SK-N-SH (cell line): ENCODE measurements around the gene PUM1.

ENCODE experiments used
- EP300 ChIP-seq, 2 experiments: IDR thresholded peaks; 2 replicates each; pipeline versions ENCODE4 v1.4.0 to v1.6.1; 2012; ENCODE audit warnings: borderline replicate concordance in 1 of 2, low read depth in 1 of 2, low read length in 1 of 2
- EZH2phosphoT487 ChIP-seq: fragments of 200-600 bp; sonication (generic); IDR thresholded peaks from 2 replicates; pipeline ENCODE4 v1.6.1; 2017; ENCODE audit warnings: low read depth, mixed run types, mild to moderate bottlenecking, antibody characterized with exemption, moderate library complexity, borderline replicate concordance
- MEF2A ChIP-seq: IDR thresholded peaks from 2 replicates; pipeline ENCODE4 v1.4.0; 2012; ENCODE audit warnings: low read depth, borderline replicate concordance
- POLR2AphosphoS5 ChIP-seq: IDR thresholded peaks from 2 replicates; pipeline ENCODE4 v1.6.1; 2012; ENCODE audit warnings: low read depth, low read length
- RCOR1 ChIP-seq: fragments of 150-350 bp; IDR thresholded peaks from 2 replicates; pipeline ENCODE4 v1.6.1; 2017; ENCODE audit warnings: antibody characterized with exemption, low read length
- RFX5 ChIP-seq: IDR thresholded peaks from 2 replicates; pipeline ENCODE4 v1.6.1; 2012; ENCODE audit warnings: mild to moderate bottlenecking, improper control_type of control experiment, low read length
- SIN3A ChIP-seq: IDR thresholded peaks from 2 replicates; pipeline ENCODE4 v1.6.1; 2012; ENCODE audit warnings: low read depth, mild to moderate bottlenecking, low read length, moderate library complexity, borderline replicate concordance
- TAF1 ChIP-seq: IDR thresholded peaks from 2 replicates; pipeline ENCODE4 v1.6.1; 2012; ENCODE audit warnings: low read depth, mild to moderate bottlenecking, low read length, moderate library complexity, borderline replicate concordance
- YY1 ChIP-seq: IDR thresholded peaks from 2 replicates; pipeline ENCODE4 v1.4.0; 2012; ENCODE audit warnings: low read depth, mild to moderate bottlenecking
- TF ChIP-seq, protein P1 (sequence below): fragments of 200-600 bp; sonication (generic); IDR thresholded peaks from 2 replicates; pipeline ENCODE4 v1.6.1; 2017; ENCODE audit warnings: antibody characterized with exemption, mild to moderate bottlenecking, moderate library complexity
- TF ChIP-seq, protein P2 (sequence below): IDR thresholded peaks from 2 replicates; pipeline ENCODE4 v1.4.0; 2012; ENCODE audit warnings: low read depth
- TF ChIP-seq, protein P3 (sequence below): IDR thresholded peaks from 2 replicates; pipeline ENCODE4 v1.4.0; 2012; ENCODE audit warnings: low read depth, borderline replicate concordance
- TF ChIP-seq, protein P4 (sequence below): fragments of 150-350 bp; IDR thresholded peaks from 2 replicates; pipeline ENCODE4 v1.6.1; 2017; ENCODE audit warnings: antibody characterized with exemption, low read length, low read depth, borderline replicate concordance

DNA sequence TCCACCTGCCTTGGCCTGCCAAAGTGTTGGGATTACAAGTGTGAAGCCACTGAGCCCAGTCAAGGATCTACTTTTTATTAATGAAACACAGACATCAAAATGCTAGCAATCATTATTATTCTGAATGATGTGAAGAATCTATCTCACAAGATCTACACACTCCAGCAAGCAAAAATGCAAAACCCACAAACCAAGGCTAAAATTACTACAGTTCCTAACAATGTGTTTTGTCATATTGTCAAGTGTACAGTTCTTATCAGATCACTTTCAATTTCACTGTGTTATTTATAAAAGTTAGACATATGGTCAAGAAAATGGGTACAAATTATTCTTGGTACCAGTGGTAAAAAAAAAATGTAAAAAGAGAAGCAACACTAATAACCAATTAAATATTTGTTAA, 95.6 kb downstream of the PUM1 start:
- TF ChIP-seq EP300 (IDR thresholded peaks at IDR 0.05; ENCODE audit: borderline replicate concordance in 1 of 2, low read depth in 1 of 2, low read length in 1 of 2) (no peak), TAF1 (no peak), RCOR1 (no peak), SIN3A (no peak), EZH2phosphoT487 (no peak), RFX5 (no peak), MEF2A (no peak), POLR2AphosphoS5 (no peak), YY1 (no peak)
- TF ChIP-seq, protein P1, sequence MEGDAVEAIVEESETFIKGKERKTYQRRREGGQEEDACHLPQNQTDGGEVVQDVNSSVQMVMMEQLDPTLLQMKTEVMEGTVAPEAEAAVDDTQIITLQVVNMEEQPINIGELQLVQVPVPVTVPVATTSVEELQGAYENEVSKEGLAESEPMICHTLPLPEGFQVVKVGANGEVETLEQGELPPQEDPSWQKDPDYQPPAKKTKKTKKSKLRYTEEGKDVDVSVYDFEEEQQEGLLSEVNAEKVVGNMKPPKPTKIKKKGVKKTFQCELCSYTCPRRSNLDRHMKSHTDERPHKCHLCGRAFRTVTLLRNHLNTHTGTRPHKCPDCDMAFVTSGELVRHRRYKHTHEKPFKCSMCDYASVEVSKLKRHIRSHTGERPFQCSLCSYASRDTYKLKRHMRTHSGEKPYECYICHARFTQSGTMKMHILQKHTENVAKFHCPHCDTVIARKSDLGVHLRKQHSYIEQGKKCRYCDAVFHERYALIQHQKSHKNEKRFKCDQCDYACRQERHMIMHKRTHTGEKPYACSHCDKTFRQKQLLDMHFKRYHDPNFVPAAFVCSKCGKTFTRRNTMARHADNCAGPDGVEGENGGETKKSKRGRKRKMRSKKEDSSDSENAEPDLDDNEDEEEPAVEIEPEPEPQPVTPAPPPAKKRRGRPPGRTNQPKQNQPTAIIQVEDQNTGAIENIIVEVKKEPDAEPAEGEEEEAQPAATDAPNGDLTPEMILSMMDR: no peak
- TF ChIP-seq, protein P2, sequence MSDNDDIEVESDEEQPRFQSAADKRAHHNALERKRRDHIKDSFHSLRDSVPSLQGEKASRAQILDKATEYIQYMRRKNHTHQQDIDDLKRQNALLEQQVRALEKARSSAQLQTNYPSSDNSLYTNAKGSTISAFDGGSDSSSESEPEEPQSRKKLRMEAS: no peak
- TF ChIP-seq, protein P3, sequence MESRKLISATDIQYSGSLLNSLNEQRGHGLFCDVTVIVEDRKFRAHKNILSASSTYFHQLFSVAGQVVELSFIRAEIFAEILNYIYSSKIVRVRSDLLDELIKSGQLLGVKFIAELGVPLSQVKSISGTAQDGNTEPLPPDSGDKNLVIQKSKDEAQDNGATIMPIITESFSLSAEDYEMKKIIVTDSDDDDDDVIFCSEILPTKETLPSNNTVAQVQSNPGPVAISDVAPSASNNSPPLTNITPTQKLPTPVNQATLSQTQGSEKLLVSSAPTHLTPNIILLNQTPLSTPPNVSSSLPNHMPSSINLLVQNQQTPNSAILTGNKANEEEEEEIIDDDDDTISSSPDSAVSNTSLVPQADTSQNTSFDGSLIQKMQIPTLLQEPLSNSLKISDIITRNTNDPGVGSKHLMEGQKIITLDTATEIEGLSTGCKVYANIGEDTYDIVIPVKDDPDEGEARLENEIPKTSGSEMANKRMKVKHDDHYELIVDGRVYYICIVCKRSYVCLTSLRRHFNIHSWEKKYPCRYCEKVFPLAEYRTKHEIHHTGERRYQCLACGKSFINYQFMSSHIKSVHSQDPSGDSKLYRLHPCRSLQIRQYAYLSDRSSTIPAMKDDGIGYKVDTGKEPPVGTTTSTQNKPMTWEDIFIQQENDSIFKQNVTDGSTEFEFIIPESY: no peak
- TF ChIP-seq, protein P4, sequence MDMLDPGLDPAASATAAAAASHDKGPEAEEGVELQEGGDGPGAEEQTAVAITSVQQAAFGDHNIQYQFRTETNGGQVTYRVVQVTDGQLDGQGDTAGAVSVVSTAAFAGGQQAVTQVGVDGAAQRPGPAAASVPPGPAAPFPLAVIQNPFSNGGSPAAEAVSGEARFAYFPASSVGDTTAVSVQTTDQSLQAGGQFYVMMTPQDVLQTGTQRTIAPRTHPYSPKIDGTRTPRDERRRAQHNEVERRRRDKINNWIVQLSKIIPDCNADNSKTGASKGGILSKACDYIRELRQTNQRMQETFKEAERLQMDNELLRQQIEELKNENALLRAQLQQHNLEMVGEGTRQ: no peak
